GM18526 (cell line): ENCODE results near the gene UBE3C.

Source experiments
- POLR2A ChIP-seq: IDR thresholded peaks from 3 replicates; pipeline ENCODE4 v1.6.1; 2011; ENCODE audit not compliant: insufficient read length; ENCODE audit errors: extremely low read depth

UBE3C gene

GRCh38 chr7:157270060-157270444 lies 131.3 kb downstream of the UBE3C start:
- no peak for TF ChIP-seq POLR2A

- TF ChIP-seq POLR2A = no peak
Observed at GRCh38 chr7:157271315-157271990, 132.7 kb downstream of the UBE3C start.

- no peak for TF ChIP-seq POLR2A
Observed at GRCh38 chr7:157271991-157272324, 133.2 kb downstream of the UBE3C start.

- TF ChIP-seq POLR2A = no peak
Observed at GRCh38 chr7:157272351-157273207, 133.9 kb downstream of the UBE3C start.

- no peak for TF ChIP-seq POLR2A
Observed at GRCh38 chr7:157273208-157274093, 134.7 kb downstream of the UBE3C start.

GRCh38 chr7:157274991-157275427 lies 136.3 kb downstream of the UBE3C start:
- TF ChIP-seq POLR2A = no peak

- no peak for TF ChIP-seq POLR2A
Observed at GRCh38 chr7:157276091-157276561, 137.4 kb downstream of the UBE3C start.

- no peak for TF ChIP-seq POLR2A
Observed at GRCh38 chr7:157276731-157277562, 138.2 kb downstream of the UBE3C start.

- no peak for TF ChIP-seq POLR2A
Observed at GRCh38 chr7:157278167-157278790, 139.6 kb downstream of the UBE3C start.

- TF ChIP-seq POLR2A = peak; percentile 26
Observed at GRCh38 chr7:157278791-157279724, 140.3 kb downstream of the UBE3C start.

- TF ChIP-seq POLR2A = no peak
Observed at GRCh38 chr7:157279741-157280215, 141.1 kb downstream of the UBE3C start.

GRCh38 chr7:157280216-157280841 lies 141.6 kb downstream of the UBE3C start:
- no peak for TF ChIP-seq POLR2A
